Right lobe of liver (tissue), 4 donors: ENCODE measurements around the gene RBMS3.

Source experiments
- POLR2A ChIP-seq: fragments of 450-650 bp; IDR thresholded peaks from one replicate; pipeline ENCODE4 v1.6.1; 2017; ENCODE audit warnings: antibody characterized with exemption, mild to moderate bottlenecking
- TF ChIP-seq, protein P1 (sequence below), 4 donors: fragments of 200-600 bp in 3 of 4; fragments of 450-650 bp in 1 of 4; IDR thresholded peaks; one replicate each; pipeline versions ENCODE4 v1.5.1 to v1.8.0; 2016 to 2022; ENCODE audit warnings: antibody characterized with exemption in 4 of 4, mild to moderate bottlenecking in 2 of 4
- donor health status: DM: no; HTN: no; CAD: no.
- donor health status: DM: no; HTN: no; CAD: no.
- donor health status: DM: no; HTN: yes; CAD: no.

DNA sequence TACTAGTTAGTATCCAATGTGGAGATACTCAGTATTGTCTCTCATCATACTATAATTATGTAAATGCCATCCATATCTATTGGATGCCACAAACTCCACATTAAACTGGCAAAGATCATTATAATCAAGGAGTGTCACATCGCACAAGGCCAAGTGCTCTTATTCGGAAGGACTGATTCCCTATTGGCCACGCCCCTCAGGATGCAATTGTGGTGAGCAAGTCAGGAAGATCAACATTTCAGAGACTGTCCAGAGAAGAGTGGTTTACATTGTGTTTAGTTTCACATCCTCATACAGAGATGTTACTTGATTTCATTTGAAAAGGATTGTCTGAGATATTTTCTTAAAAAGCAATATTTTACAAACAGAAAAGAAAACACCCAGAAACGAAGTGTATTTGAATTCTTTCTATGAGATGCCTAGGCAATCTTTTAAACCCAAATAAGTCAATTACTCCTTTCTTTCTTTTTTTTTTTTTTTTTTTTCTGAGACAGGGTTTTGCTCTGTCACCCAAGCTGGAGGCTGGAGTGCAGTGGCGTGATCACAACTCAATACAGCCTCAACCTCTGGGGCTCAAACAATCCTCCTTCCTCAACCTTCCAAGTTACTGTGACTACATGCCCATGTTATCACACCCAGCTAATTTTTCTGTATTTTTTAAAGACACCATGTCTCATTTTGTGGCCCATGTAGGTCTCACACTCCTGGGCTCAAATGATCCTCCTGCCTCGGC lies 369.1 kb downstream of the RBMS3 start:
- TF ChIP-seq, protein P1, sequence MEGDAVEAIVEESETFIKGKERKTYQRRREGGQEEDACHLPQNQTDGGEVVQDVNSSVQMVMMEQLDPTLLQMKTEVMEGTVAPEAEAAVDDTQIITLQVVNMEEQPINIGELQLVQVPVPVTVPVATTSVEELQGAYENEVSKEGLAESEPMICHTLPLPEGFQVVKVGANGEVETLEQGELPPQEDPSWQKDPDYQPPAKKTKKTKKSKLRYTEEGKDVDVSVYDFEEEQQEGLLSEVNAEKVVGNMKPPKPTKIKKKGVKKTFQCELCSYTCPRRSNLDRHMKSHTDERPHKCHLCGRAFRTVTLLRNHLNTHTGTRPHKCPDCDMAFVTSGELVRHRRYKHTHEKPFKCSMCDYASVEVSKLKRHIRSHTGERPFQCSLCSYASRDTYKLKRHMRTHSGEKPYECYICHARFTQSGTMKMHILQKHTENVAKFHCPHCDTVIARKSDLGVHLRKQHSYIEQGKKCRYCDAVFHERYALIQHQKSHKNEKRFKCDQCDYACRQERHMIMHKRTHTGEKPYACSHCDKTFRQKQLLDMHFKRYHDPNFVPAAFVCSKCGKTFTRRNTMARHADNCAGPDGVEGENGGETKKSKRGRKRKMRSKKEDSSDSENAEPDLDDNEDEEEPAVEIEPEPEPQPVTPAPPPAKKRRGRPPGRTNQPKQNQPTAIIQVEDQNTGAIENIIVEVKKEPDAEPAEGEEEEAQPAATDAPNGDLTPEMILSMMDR (IDR thresholded peaks at IDR 0.05): no peak
- TF ChIP-seq POLR2A: no peak
